Endothelial cell of umbilical vein (primary cell): ENCODE data around the gene SKIC3. TPM values are rescaled to one million over a fixed set of nuclear protein-coding genes. Genes with fewer than 3 reads are reported as not detected.

Experiments
- BruUV-seq: library from RNA; stranded (reverse); fragments of 400-500 nt; replicated peaks from 2 replicates; lab custom pipeline; 2021; lab: Mats Ljungman, UMichigan
- CTCF ChIA-PET: fragments of 300-600, 350-600 bp; sonication (Branson Sonifier 250); formaldehyde crosslinking; loops from one replicate; lab custom pipeline; 2021; ENCODE audit warnings: antibody characterized with exemption, inconsistent platforms; lab: Charles Lee
- POLR2A ChIA-PET: fragments of 300-600, 350-600 bp; sonication (Branson Sonifier 250); formaldehyde crosslinking; loops from one replicate; lab custom pipeline; 2021; ENCODE audit warnings: antibody characterized with exemption, inconsistent platforms; lab: Charles Lee
- DNase-seq: peaks from one replicate; pipeline ENCODE4 v3.0.0-alpha.2; 2011; ENCODE audit warnings: low read depth, low spot score
- FAIRE-seq: peaks from 2 replicates; lab custom pipeline; 2011; peaks lifted over from hg19 to GRCh38; lab: Jason Lieb, UNC
- H2AFZ ChIP-seq: 2 replicates; pipeline ENCODE4 v1.6.0; 2012; ENCODE audit warnings: low read depth, low read length, control low read depth, inconsistent platforms
- H3K27ac ChIP-seq: 2 replicates; pipeline ENCODE4 v1.5.1; 2011; ENCODE audit warnings: low read depth, mild to moderate bottlenecking, control low read depth, low read length, moderate library complexity; ENCODE audit not compliant: insufficient read depth
- H3K27me3 ChIP-seq, 2 experiments: 2 replicates each; pipeline versions ENCODE4 v1.6.0 to v1.6.1; 2011; ENCODE audit warnings: low read length in 2 of 2, mixed read lengths in 1 of 2; ENCODE audit not compliant: control insufficient read depth in 2 of 2, insufficient read depth in 2 of 2
- H3K36me3 ChIP-seq, 2 experiments: 2 replicates in 1 of 2; 3 replicates in 1 of 2; pipeline ENCODE4 v1.5.1; 2011; ENCODE audit warnings: low read length in 2 of 2, mild to moderate bottlenecking in 1 of 2, moderate library complexity in 1 of 2; ENCODE audit not compliant: control insufficient read depth in 2 of 2, insufficient read depth in 2 of 2; ENCODE audit errors: extremely low read depth in 1 of 2
- H3K4me1 ChIP-seq: 3 replicates; pipeline ENCODE4 v1.5.1; 2011; ENCODE audit warnings: mild to moderate bottlenecking, low read length; ENCODE audit not compliant: control insufficient read depth, insufficient read depth; ENCODE audit errors: extremely low read depth
- H3K4me2 ChIP-seq: 2 replicates; pipeline ENCODE4 v1.6.1; 2011; ENCODE audit warnings: low read length, control low read depth, mixed read lengths; ENCODE audit not compliant: insufficient read depth
- H3K4me3 ChIP-seq, 3 experiments: fragments of 200-600 bp in 1 of 3; sonication (generic), shearing (Covaris generic) in 1 of 3; replicated peaks in 1 of 3; 2 replicates each; pipeline ENCODE4 v1.5.1; 2011 to 2016; ENCODE audit warnings: control low read depth in 3 of 3, low read length in 3 of 3, mild to moderate bottlenecking in 2 of 3, inconsistent platforms in 1 of 3, low read depth in 1 of 3, moderate library complexity in 1 of 3; ENCODE audit not compliant: insufficient read depth in 1 of 3
- H3K79me2 ChIP-seq: 2 replicates; pipeline ENCODE4 v1.6.0; 2012; ENCODE audit warnings: low read length, inconsistent platforms; ENCODE audit not compliant: control insufficient read depth, insufficient read depth
- H3K9ac ChIP-seq: replicated peaks from 2 replicates; pipeline ENCODE3; 2011; ENCODE audit warnings: low read length, control low read depth; ENCODE audit not compliant: insufficient read depth; ENCODE audit errors: extremely low read depth
- H3K9me1 ChIP-seq: replicated peaks from 3 replicates; pipeline ENCODE4 v1.6.0; 2011; ENCODE audit warnings: mild to moderate bottlenecking, low read length; ENCODE audit not compliant: control insufficient read depth, insufficient read depth; ENCODE audit errors: extremely low read depth
- H3K9me3 ChIP-seq: replicated peaks from 2 replicates; pipeline ENCODE4 v1.5.1; 2012; ENCODE audit warnings: low read length, inconsistent platforms; ENCODE audit not compliant: control insufficient read depth, insufficient read depth
- H4K20me1 ChIP-seq: replicated peaks from 2 replicates; pipeline ENCODE3; 2011; ENCODE audit warnings: mild to moderate bottlenecking, low read length; ENCODE audit not compliant: control insufficient read depth, insufficient read depth; ENCODE audit errors: extremely low read depth
- CTCF ChIP-seq, 2 donors: IDR thresholded peaks; 1 replicate in 1 of 2; 2 replicates in 1 of 2; pipeline ENCODE4 v1.5.1; 2011; ENCODE audit warnings: low read length in 2 of 2, mild to moderate bottlenecking in 2 of 2, moderate library complexity in 2 of 2, control low read depth in 1 of 2, inconsistent platforms in 1 of 2, low read depth in 1 of 2; ENCODE audit not compliant: insufficient read depth in 1 of 2; ENCODE audit errors: extremely low read depth in 1 of 2
- EZH2 ChIP-seq: IDR thresholded peaks from 2 replicates; pipeline ENCODE4 v1.6.1; 2012; ENCODE audit warnings: borderline replicate concordance, low read depth, mild to moderate bottlenecking, moderate library complexity, low read length, inconsistent platforms; ENCODE audit not compliant: severe bottlenecking
- FOS ChIP-seq: IDR thresholded peaks from 2 replicates; pipeline ENCODE4 v1.6.1; 2011; ENCODE audit warnings: mild to moderate bottlenecking, low read length, moderate library complexity, borderline replicate concordance; ENCODE audit not compliant: insufficient read depth
- GATA2 ChIP-seq: IDR thresholded peaks from 2 replicates; pipeline ENCODE4 v1.7.0; 2011; ENCODE audit warnings: low read depth, mild to moderate bottlenecking, moderate library complexity, mixed read lengths, low read length; ENCODE audit not compliant: insufficient read length, insufficient read depth
- JUN ChIP-seq: IDR thresholded peaks from 2 replicates; pipeline ENCODE4 v1.6.1; 2011; ENCODE audit warnings: borderline replicate concordance, low read depth; ENCODE audit not compliant: insufficient read length, insufficient read depth
- MAX ChIP-seq: IDR thresholded peaks from 2 replicates; pipeline ENCODE4 v1.6.1; 2011; ENCODE audit not compliant: insufficient read depth, insufficient read length
- MYC ChIP-seq: IDR thresholded peaks from one replicate; pipeline ENCODE4 v1.6.1; 2011; ENCODE audit warnings: mild to moderate bottlenecking, low read depth, low read length
- POLR2A ChIP-seq: IDR thresholded peaks from 2 replicates; pipeline ENCODE4 v1.6.1; 2012; ENCODE audit warnings: low read depth, mild to moderate bottlenecking, control low read depth, low read length
- POLR2AphosphoS5 ChIP-seq: IDR thresholded peaks from 2 replicates; pipeline ENCODE4 v1.6.1; 2012; ENCODE audit warnings: low read depth, mild to moderate bottlenecking, control low read depth, low read length, moderate library complexity; ENCODE audit not compliant: insufficient read depth
- dilution Hi-C: fragments of 300-500 bp; cut with MboI; formaldehyde crosslinking; loops from one replicate; pipeline ENCODE4 v1.15.0; 2019; ENCODE audit warnings: low sequenced_read_pairs; ENCODE audit not compliant: extremely low pct_ligation_motif_present
- intact Hi-C: fragments of 100-400 bp; cut with micrococcal nuclease; formaldehyde crosslinking; loops from one replicate; pipeline ENCODE4 v1.10.0; 2022
- polyA plus RNA-seq, 4 experiments: library from polyadenylated mRNA; depleted of rRNA in 3 of 4; stranded (reverse) in 3 of 4; unstranded in 1 of 4; fragments of >200 nt; gene quantifications; 2 replicates each; pipeline versions ENCODE4 v1.2.1 to v1.2.3, GENCODE V29; 2011 to 2012; ENCODE audit warnings: missing spikeins in 1 of 4
- total RNA-seq: library from RNA; stranded (reverse); gene quantifications from 2 replicates; pipeline ENCODE4 v1.2.3, GENCODE V29; 2021

SKIC3 gene
- total and polyA plus RNA-seq, 2 donors (not counting 3 experiments of a cell fraction or from before 2014, with no cell fraction given), result 18.8 to 100 TPM

- Histone ChIP-seq H3K4me1 (peaks cover 5% of the 10 kb centered on the region), H3K4me3 (no peak overlapping the region), H3K79me2 (no peaks in the 10 kb centered on the region), H3K9ac (no peak overlapping the region), H3K27me3 (no peaks in the 10 kb centered on the region), H3K36me3 (peaks cover 0 to 2% of the 10 kb centered on the region in 2 experiments), H4K20me1 (no peaks in the 10 kb centered on the region), H3K27ac (no peak overlapping the region), H2AFZ (no peak overlapping the region), H3K9me1 (no peaks in the 10 kb centered on the region), H3K4me2 (no peak overlapping the region), H3K9me3 (no peaks in the 10 kb centered on the region)
- ChIA-PET POLR2A (no interaction called here), CTCF (interaction anchor here (1.3 to 1.5 kb wide), 3 partner anchors 10 to 47 kb away, joined by 3 to 5 read pairs (median 4); partner anchors contain the start of genes ARSK and SKIC3)
- no peak for FAIRE-seq
- no TSS peak for BruUV-seq
- no peak for DNase-seq
- dilution Hi-C loops, result no loop called here
- TF ChIP-seq MYC (no peak), POLR2AphosphoS5 (no peak), GATA2 (no peak)
- intact Hi-C loops, result no loop called here
These were observed 9.7 kb upstream of the SKIC3 start for GRCh38 chr5:95564450-95564849.

GRCh38 chr5:95563367-95563766, 8.6 kb upstream of the SKIC3 start:
- no peak for FAIRE-seq
- Histone ChIP-seq H3K79me2 (no peaks in the 10 kb centered on the region), H3K4me1 (peaks cover 5% of the 10 kb centered on the region), H3K36me3 (peaks cover 0 to 2% of the 10 kb centered on the region in 2 experiments), H3K4me3 (no peak overlapping the region), H3K9me1 (no peaks in the 10 kb centered on the region), H3K9ac (no peak overlapping the region), H3K4me2 (no peak overlapping the region), H3K27me3 (no peaks in the 10 kb centered on the region), H3K9me3 (no peaks in the 10 kb centered on the region), H4K20me1 (no peaks in the 10 kb centered on the region), H2AFZ (no peak overlapping the region), H3K27ac (no peak overlapping the region)
- dilution Hi-C loops, result no loop called here
- no peak for DNase-seq
- intact Hi-C loops, result no loop called here
- ChIA-PET CTCF (interaction anchor here (1.3 to 1.5 kb wide), 2 partner anchors 17 to 48 kb away, joined by 3 to 5 read pairs; no protein-coding TSS in a partner anchor), POLR2A (no interaction called here)
- TF ChIP-seq FOS (no peak), POLR2AphosphoS5 (no peak), EZH2 (no peak), MYC (no peak), CTCF (IDR thresholded peaks at IDR 0.05; ENCODE audit: extremely low read depth in 1 of 2, insufficient read depth in 1 of 2, low read depth in 1 of 2, low read length in 2 of 2) (no peak), GATA2 (no peak), POLR2A (no peak), JUN (no peak), MAX (no peak)
- no TSS peak for BruUV-seq
